Fibroblast of lung (primary cell): ENCODE results near the gene JAG1. TPM values are rescaled to one million over a fixed set of nuclear protein-coding genes. Genes with fewer than 3 reads are reported as not detected.

Experiments used
- DNase-seq, 2 donors: peaks; one replicate each; pipeline versions ENCODE4 v3.0.0 to v3.0.0-alpha.2; 2010; ENCODE audit warnings: low read depth in 2 of 2
- H2AFZ ChIP-seq: 2 replicates; pipeline ENCODE4 v1.5.1; 2012; ENCODE audit warnings: low read length, control low read depth, inconsistent platforms
- H3K27ac ChIP-seq: 2 replicates; pipeline ENCODE4 v1.5.1; 2011; ENCODE audit warnings: low read length, control low read depth; ENCODE audit not compliant: insufficient read depth
- H3K27me3 ChIP-seq: 2 replicates; pipeline ENCODE4 v1.5.1; 2011; ENCODE audit warnings: mild to moderate bottlenecking, low read length; ENCODE audit not compliant: control insufficient read depth, insufficient read depth
- H3K36me3 ChIP-seq: 2 replicates; pipeline ENCODE4 v1.5.1; 2011; ENCODE audit warnings: low read length; ENCODE audit not compliant: control insufficient read depth, insufficient read depth
- H3K4me1 ChIP-seq: 2 replicates; pipeline ENCODE4 v1.5.1; 2011; ENCODE audit warnings: low read length; ENCODE audit not compliant: control insufficient read depth, insufficient read depth; ENCODE audit errors: extremely low read depth
- H3K4me2 ChIP-seq: 2 replicates; pipeline ENCODE4 v1.5.1; 2011; ENCODE audit warnings: low read length, control low read depth; ENCODE audit not compliant: insufficient read depth; ENCODE audit errors: extremely low read depth
- H3K4me3 ChIP-seq, 4 experiments: fragments of 200-600 bp in 1 of 4; sonication (generic) in 1 of 4; replicated peaks in 1 of 4; 2 replicates each; pipeline ENCODE4 v1.5.1; 2011 to 2016; ENCODE audit warnings: low read length in 4 of 4, low read depth in 3 of 4, mild to moderate bottlenecking in 3 of 4, control low read depth in 2 of 4, inconsistent platforms in 1 of 4, mixed read lengths in 1 of 4; ENCODE audit not compliant: insufficient read depth in 1 of 4; ENCODE audit errors: control extremely low read depth in 1 of 4
- H3K79me2 ChIP-seq: 2 replicates; pipeline ENCODE4 v1.5.1; 2012; ENCODE audit warnings: mild to moderate bottlenecking, low read length, inconsistent platforms; ENCODE audit not compliant: control insufficient read depth, insufficient read depth
- H3K9ac ChIP-seq: 2 replicates; pipeline ENCODE4 v1.5.1; 2011; ENCODE audit warnings: mild to moderate bottlenecking, low read length, control low read depth; ENCODE audit not compliant: insufficient read depth
- H3K9me3 ChIP-seq: 2 replicates; pipeline ENCODE4 v1.5.1; 2012; ENCODE audit warnings: low read depth, low read length; ENCODE audit not compliant: control insufficient read depth, insufficient read depth
- H4K20me1 ChIP-seq: 2 replicates; pipeline ENCODE4 v1.5.1; 2011; ENCODE audit warnings: low read length; ENCODE audit not compliant: control insufficient read depth, insufficient read depth; ENCODE audit errors: extremely low read depth
- EZH2 ChIP-seq: IDR thresholded peaks from 2 replicates; pipeline ENCODE4 v1.5.1; 2012; ENCODE audit warnings: low read length, control low read depth, mild to moderate bottlenecking; ENCODE audit errors: missing control alignments
- polyA plus RNA-seq, 2 donors: library from polyadenylated mRNA; depleted of rRNA in 1 of 2; stranded (reverse) in 1 of 2; unstranded in 1 of 2; fragments of >200 nt; gene quantifications; 2 replicates each; pipeline ENCODE4 v1.2.1, GENCODE V29; 2011 to 2012; ENCODE audit warnings: missing spikeins in 1 of 2
- total RNA-seq: library from RNA; depleted of rRNA; stranded (reverse); fragments of >200 nt; gene quantifications from 2 replicates; pipeline ENCODE4 v1.2.1, GENCODE V29; 2014
- TF ChIP-seq, protein P1 (sequence below), 2 donors: IDR thresholded peaks in 1 of 2; conservative IDR thresholded peaks in 1 of 2; 1 replicate in 1 of 2; 2 replicates in 1 of 2; pipeline ENCODE4 v1.5.1; 2011 to 2012; ENCODE audit warnings: low read length in 2 of 2, control low read depth in 1 of 2, inconsistent platforms in 1 of 2, low read depth in 1 of 2, mild to moderate bottlenecking in 1 of 2

Gene JAG1
- total and polyA plus RNA-seq, 2 donors (not counting 1 experiment from before 2014, with no cell fraction given): 16.3 to 57.3 TPM

DNA sequence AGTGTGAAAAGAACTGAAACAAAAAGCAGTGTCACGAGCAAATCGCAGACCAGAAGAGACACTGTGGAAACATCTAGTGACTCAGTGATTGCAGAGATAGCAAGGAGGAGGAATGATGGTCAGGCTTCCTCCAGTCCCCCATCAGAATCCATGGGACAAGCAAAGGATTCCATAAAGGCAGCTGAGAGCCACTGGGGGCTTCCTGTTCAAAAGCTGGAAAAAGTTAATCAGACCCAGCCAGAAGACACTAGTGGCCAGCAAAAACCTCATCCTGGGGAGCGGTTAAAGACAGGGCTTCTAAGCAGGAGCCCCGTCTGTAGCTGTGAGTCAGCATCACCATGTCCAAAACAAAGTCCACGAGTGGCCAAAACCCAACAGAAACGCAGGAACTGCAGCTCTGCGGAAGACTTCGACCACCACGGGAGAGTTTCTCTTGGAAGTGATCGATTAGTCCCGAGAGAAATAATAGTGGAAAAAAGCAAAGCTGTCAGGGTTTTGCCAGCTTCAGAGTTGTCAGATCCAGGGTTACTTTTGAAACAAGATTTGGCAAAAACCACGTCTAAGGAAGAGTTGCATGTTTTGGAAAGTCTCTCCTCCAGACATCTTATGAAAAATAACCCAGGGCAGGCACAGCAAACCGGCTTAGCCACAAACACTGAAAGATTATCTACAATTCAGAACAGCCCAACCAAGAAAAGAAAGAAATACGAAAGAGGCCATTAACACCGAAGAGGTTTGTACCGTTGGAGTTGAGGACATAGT is 51.0 kb downstream of the JAG1 start:
- H3K36me3 ChIP-seq: no peaks in the 10 kb centered on the region
- peak overlapping the region; percentile 25 for H3K9ac ChIP-seq
- TF ChIP-seq, protein P1, sequence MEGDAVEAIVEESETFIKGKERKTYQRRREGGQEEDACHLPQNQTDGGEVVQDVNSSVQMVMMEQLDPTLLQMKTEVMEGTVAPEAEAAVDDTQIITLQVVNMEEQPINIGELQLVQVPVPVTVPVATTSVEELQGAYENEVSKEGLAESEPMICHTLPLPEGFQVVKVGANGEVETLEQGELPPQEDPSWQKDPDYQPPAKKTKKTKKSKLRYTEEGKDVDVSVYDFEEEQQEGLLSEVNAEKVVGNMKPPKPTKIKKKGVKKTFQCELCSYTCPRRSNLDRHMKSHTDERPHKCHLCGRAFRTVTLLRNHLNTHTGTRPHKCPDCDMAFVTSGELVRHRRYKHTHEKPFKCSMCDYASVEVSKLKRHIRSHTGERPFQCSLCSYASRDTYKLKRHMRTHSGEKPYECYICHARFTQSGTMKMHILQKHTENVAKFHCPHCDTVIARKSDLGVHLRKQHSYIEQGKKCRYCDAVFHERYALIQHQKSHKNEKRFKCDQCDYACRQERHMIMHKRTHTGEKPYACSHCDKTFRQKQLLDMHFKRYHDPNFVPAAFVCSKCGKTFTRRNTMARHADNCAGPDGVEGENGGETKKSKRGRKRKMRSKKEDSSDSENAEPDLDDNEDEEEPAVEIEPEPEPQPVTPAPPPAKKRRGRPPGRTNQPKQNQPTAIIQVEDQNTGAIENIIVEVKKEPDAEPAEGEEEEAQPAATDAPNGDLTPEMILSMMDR (conservative IDR thresholded peaks at IDR 0.05 in 1 of 2, IDR thresholded peaks at IDR 0.05 in 1 of 2; ENCODE audit: low read depth in 1 of 2, low read length in 2 of 2): no peak
- peak overlapping the region; percentile 15 to 43 (median 30) for H3K4me3 ChIP-seq
- H4K20me1 ChIP-seq: no peaks in the 10 kb centered on the region
- H3K4me1 ChIP-seq: peaks cover 12% of the 10 kb centered on the region
- DNase-seq: peak; percentile 72 to 91
- H3K4me2 ChIP-seq: peak overlapping the region; percentile 85
- peak overlapping the region; percentile 49 for H3K27ac ChIP-seq
- H3K9me3 ChIP-seq: no peaks in the 10 kb centered on the region
- no peaks in the 10 kb centered on the region for H3K79me2 ChIP-seq
- H2AFZ ChIP-seq: peak overlapping the region; percentile 15
- no peaks in the 10 kb centered on the region for H3K27me3 ChIP-seq

GRCh38 chr20:10621149-10621548 is 52.6 kb downstream of the JAG1 start:
- peaks cover 12% of the 10 kb centered on the region for H3K4me1 ChIP-seq
- H3K79me2 ChIP-seq: no peaks in the 10 kb centered on the region
- no peaks in the 10 kb centered on the region for H3K9me3 ChIP-seq
- no peak for DNase-seq
- H3K27me3 ChIP-seq: no peaks in the 10 kb centered on the region
- H3K27ac ChIP-seq: no peak overlapping the region
- H3K36me3 ChIP-seq: no peaks in the 10 kb centered on the region
- TF ChIP-seq, protein P1 (conservative IDR thresholded peaks at IDR 0.05 in 1 of 2, IDR thresholded peaks at IDR 0.05 in 1 of 2; ENCODE audit: low read depth in 1 of 2, low read length in 2 of 2): no peak
- no peak for TF ChIP-seq EZH2
- no peak overlapping the region for H3K4me3 ChIP-seq
- no peak overlapping the region for H3K4me2 ChIP-seq
- no peaks in the 10 kb centered on the region for H4K20me1 ChIP-seq
- no peak overlapping the region for H2AFZ ChIP-seq
- H3K9ac ChIP-seq: no peak overlapping the region

DNA sequence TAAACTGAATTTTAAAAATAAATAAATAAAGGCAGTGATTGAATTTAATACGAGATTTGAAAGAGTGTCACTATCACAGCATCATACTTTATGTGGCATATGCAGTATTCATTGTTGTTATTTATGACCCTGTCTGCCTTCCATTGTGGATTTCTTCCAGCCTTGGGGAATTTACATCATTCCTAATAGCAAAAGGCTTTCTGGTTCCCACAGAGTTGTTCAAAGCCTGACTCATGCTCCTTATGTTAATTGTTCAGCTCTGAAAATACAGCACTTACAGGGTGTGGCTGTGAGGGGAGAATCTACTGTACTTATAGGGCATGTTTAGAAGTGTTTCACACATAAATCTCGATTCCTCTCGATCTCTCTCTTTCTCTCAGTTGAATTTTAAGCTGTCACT is 54.4 kb downstream of the JAG1 start:
- Histone ChIP-seq H4K20me1 (no peaks in the 10 kb centered on the region), H3K4me3 (no peak overlapping the region), H3K4me2 (peak overlapping the region; percentile 44), H3K9ac (no peak overlapping the region), H3K27ac (peak overlapping the region; percentile 13), H3K36me3 (no peaks in the 10 kb centered on the region), H3K27me3 (no peaks in the 10 kb centered on the region), H3K79me2 (no peaks in the 10 kb centered on the region), H2AFZ (peak overlapping the region; percentile 45), H3K9me3 (no peaks in the 10 kb centered on the region), H3K4me1 (peaks cover 12% of the 10 kb centered on the region)
- no peak for TF ChIP-seq EZH2
- TF ChIP-seq, protein P1 (conservative IDR thresholded peaks at IDR 0.05 in 1 of 2, IDR thresholded peaks at IDR 0.05 in 1 of 2; ENCODE audit: low read depth in 1 of 2, low read length in 2 of 2): no peak
- DNase-seq: peak; percentile 95 to 96
